ENCODE measurements around the gene UBAC2.
"Not testable (repeated sequence)": the region's sequence is repeated elsewhere in the genome, so short reads cannot be mapped to it uniquely, and the experiment has no call there.

The UBAC2 gene

DNA sequence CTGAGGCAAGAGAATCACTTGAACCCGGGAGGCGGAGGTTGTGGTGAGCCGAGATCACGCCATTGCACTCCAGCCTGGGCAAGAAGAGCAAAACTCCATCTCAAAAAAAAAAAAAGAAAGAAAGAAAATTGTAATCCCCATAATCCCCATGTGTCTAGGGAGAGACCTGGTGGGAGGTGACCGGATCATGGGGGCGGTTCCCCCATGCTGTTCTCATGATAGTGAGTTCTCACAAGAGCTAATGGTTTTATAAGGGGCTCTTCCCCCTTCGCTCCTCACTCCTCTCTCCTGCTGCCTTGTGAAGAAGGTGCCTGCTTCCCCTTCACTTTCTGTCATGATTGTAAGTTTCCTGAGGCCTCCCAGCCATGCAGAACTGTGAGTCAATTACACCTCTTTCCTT is 192.7 kb downstream of the UBAC2 start:
- not testable (repeated sequence) for DNase-seq (ENCODE audit: low read depth in 2 of 2)

DNA sequence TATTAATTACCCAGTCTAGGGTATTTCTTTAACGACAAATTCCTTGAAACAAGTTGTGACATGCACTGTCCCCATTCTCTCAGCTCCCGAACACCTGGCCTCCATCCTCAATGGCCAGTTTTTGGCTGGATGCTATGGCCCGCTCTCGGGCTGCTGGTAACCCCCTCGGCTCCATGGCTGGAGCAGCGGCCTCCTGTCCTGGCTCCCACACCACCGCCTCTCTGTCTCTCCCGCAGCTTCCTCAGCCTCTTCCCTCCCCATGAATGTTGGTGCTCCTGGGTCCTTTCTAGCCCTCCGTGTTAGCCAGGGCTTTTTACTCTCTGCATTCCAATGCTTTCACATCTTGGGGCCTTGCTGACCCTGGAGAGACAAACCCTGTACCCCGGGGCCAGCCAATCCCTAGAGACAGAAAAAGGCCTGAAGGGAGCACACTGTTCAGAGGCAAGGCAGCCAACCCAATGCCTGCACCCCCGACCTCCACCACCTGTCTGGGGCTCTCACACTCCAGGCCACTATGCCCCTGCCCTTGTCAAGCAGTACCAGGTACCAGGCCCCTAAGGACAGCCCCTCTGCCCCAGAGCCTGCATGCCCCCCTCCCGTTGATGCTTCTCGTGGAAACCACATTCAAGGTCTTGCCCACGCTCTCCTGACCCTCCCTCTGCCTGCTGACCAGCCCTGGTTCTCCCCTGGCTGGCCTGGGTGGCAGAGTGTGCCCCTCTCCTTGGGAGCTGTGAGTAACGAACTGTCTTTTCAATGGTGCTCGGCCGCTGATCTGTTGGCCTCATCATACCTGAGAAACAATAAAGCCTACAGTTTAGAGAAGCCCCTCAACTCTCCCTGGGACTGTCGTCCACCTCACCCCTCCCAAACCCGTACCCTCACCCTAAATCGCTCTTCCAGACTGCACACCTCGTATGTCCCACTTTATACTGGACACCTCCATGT is 193.4 kb downstream of the UBAC2 start:
- DNase-seq (ENCODE audit: low read depth in 2 of 2) = no peak

DNA sequence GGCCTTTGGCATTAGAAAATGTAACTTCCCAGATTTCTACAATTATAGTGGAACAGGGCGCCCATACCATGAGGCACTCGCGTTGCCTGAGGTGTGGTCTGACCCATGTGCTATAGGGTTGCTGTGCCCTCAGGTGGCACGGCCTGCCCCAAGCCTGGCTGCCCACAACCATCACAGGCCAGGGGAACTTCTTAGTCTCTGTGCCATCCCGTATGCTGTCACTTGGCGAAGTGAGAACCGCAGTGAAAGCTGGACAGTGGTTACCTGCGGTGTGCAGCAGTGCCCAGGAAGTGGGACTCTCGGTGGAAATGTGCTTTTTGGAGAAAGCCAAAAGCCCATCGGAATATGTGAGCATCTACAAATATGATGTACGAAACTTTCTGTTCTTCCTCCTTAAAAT is 194.8 kb downstream of the UBAC2 start:
- DNase-seq (ENCODE audit: low read depth in 2 of 2) = no peak

DNA sequence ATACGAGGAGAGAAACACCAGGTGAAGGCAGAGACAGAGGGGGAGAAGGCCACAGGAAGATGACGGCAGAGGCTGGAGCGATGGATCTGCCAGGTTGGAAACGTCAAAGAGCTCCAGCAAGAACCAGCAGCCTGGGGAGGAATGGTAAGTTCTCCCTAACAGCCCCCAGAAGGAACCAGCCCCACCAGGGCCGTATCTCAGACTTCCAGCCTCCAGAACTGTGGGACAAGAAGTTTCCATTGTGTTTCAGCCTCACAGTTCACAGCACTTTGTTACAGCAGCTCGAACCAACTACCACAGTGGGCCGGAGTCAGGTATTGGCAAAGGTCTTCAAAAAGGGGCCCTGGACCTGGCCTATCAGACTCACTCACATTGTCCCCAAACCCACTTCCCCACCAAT is 195.8 kb downstream of the UBAC2 start:
- no peak for DNase-seq (ENCODE audit: low read depth in 2 of 2)

DNA sequence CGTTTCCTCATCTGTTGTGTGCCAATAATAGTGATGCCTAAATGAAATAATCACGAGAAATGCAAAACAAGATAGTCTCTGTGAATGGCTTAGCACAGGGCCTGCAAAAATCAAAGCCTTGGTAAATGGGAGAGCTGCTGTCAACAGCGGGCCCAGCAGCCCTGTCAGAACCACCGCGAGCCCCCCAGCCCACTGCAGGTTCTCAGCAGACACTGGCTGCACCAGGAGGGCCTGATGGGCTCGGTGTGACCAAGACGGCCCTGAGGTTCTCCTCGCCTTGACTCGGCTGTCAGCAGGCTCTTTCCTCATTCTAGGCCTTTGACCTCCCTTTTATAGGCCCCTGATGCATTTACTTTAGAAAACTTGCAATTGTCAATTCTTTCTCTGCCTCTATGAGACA is 197.4 kb downstream of the UBAC2 start:
- no peak for DNase-seq (ENCODE audit: low read depth in 2 of 2)

DNA sequence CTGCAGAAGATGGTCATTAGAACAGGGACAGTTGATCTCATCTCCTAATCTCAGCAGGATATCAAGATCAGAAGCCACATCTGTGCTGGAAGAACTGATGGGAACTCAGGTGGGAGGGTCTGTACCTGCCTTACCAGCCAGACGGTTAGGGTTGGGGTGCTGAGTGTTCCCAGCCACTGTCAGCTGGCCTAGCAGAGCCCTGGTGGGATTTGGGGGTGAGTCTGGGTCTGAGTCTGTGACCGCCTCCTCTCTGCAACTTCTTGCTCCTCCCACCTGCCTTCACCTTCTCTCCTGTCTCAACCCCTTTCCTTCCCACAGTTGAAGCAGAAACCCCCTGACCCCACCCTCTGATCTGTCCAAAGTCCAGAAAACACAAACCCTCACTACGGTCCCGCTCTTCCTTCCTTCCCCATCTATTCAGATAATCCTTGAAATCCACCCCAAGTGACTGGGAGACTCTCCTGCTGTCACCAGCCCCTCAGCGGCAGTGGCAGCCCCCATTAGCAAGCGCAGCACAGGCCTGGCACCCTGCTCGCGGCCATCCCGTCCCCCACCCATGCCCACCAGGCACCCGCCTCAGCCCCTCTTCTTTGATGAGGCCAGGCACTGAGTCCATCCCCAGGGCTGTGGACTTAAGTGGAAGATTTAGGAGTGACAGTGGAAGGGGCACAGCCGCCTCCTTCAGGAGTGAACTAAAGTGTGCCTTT is 198.4 kb downstream of the UBAC2 start:
- no peak for DNase-seq (ENCODE audit: low read depth in 2 of 2)

DNA sequence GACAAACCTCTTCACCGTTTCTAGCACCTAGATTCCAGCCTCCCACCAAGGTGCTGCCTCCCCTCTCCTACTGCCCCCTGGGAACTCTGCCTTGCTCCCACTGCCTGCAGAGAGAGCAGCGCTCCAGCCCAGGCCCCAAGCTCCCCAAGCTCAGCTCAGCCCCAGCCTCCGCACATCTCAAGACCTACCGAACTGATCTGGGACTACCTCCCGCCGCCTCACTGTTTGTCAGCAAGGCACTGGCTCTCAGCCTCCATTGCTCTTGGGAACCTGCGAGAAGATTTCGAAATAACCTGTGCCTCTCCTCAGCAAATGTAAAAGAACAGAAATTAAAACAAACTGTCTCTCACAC is 198.9 kb downstream of the UBAC2 start:
- DNase-seq (ENCODE audit: low read depth in 2 of 2) = no peak

DNA sequence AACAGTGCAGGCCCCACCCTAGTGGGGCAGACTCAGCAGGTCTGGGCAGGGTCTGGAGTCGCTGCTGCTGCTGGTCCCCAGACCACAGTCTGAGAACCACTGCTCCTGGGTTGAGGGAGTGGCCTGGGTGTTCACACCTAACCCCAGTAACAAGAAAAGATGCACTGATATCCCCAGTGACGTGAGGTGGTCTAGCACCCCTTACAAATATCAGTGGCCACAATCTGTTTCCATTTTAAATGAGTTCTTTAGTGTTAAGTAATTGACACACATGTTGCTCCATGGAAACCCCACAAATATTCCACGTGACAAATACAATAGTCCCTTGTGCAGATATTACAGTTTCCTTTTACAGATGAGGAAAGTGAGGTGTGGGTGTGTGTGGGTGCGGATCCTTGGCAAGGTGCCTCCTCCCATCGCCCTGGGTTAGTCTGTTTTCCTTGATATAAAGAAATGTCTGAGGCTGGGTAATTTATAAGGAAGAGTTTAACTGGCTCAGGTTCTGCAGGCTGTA is 202.9 kb downstream of the UBAC2 start:
- DNase-seq (ENCODE audit: low read depth in 2 of 2) = no peak

DNA sequence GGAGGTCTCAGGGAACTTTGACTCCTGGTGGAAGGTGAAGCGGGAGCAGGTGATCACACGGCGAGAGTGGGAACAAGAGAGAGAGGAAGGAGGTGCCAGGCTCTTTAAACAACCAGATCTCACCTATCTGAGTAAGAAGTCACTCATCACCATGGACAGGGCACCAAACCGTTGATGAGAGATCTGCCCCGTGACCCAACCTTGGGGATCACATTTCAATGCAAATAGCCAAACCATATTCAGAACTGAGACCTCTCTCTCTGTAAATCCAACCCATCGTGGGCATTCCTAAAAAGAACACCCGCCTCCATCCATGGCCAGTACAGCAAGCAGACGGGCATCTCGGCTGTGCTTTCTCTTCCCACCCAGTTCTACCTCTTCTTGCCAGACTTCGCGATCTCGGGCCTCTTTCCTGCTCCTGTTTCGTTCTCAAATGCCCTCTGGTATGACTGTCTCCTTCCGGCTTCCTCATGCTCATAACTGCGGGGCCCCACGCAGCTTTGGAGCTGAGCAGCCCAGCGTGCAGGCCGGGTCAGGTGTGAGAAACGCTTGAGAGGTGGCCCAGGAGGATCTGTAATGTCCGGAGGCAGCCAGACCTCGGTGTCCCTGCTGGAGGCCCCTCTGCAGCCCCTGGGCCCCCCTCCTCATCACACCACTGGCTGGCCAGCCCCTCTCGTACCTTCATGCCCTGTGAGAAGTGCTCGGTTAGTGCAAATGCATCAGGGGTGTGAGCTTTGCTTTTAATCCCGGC is 203.5 kb downstream of the UBAC2 start:
- no peak for DNase-seq (ENCODE audit: low read depth in 2 of 2)

DNA sequence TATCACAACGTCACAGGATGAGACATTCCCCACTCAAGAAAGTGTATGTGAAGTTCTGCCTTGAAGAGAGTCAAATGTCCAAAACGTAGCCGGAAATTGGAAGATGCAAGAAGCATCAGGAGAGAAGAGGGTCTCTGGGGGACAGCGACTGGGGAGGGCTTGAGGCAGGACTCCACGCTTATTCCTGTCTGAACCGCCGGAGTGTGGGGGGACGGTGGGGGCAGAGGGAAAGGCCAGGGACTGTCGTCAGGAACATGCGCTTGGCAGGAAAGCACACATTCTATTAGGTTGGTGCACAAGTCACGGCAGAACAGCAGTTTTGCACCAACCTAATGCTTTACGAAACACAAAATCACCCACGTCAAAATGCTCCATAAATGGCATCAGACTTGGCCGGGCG is 205.3 kb downstream of the UBAC2 start:
- DNase-seq (ENCODE audit: low read depth in 2 of 2) = no peak

DNA sequence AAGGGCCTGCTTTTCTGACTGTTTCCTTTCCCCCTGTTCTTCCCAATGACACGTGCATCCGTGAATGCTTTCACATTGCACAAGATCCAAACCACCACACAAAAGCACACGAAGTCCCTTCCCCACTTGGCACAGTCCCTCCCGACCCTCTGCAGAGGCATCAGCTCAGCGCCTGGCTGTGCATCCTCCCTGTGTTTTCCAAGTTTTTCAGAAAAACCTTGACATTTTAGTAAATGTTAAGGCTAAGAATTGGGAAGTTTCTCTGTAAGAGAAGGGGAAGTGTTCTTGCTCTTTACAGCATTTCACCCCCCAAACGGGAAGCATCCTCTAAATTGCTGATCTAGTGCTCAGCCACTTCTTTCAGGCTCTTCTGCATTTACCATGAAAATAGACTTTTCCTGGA is 206.1 kb downstream of the UBAC2 start:
- DNase-seq (ENCODE audit: low read depth in 2 of 2) = no peak

DNA sequence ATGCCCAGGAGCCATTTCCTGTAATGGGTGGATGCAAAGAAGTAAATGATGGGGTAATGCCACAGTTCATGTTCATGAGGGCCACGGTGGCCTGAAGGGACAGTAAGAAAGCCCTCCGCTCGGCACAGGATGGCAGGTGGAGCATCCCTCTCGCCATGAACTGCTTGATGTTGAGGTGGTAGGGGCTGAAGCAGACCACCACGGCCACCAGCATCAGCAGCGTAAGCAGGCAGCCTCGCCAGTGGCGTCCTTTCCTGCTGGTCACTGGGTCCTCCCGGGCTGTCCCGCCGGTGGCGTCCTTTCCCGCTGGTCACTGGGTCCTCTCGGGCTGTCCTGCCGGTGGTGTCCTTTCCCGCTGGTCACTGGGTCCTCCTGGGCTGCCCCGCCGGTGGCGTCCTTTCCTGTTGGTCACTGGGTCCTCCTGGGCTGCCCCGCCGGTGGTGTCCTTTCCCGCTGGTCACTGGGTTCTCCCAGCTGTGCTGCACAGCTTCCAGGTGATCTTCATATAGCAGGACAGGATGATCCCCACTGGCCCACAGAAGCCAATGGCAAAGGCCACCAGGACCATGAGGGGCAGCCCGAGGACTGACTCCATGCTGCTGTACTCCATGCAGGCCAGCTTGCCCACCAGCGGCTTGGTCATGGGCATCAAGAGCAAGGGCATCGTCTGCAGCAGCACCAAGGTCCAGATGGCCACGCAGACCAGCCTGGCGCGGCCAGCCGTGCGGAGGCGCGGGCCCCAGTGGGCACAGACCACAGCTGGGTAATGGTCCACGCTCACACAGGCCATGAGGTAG is 207.4 kb downstream of the UBAC2 start:
- no peak for DNase-seq (ENCODE audit: low read depth in 2 of 2)

DNA sequence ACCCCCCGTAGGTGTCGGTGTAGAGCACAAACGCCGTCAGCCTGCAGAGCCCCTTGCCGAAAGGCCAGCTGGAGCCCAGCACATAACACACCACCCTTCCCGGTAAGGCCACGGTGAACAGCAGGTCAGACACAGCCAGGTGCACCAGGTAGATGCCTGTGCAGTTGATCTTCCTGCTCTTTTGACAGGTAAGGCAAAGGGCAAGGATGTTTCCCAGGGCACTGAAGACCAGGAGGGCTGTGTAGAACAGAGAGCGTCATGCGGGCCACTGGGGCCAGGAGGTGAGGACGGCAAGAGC is 208.0 kb downstream of the UBAC2 start:
- no peak for DNase-seq (ENCODE audit: low read depth in 2 of 2)

DNA sequence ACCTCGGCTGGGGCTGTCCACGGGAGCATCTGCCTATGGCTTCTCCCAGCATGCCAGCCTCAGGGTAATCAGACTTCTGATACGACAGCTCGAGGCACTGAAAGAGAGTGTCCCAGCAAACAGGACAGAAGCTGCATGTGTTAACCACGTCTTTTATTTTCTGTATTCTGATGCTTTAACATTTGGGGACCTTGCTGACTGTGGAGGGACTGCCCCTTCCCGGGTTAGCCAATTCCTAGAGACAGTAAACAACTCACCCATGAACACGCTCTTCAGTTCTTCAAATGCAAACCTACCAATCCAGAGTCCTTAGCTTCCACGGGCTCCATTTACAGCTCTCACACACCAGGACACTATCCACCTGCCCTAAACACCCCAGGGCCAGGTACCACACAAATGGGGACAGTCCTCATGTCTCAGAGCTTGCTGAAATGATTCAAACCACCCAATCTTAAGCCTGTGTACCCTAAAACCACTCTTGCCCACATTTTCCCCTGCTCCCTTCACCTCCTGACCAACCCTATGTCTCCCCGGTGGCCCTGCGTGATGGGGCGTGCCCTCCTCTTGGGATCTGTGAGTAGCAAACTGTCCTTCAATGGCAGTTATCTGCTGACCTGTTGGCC is 208.9 kb downstream of the UBAC2 start:
- DNase-seq (ENCODE audit: low read depth in 2 of 2) = not testable (repeated sequence)

DNA sequence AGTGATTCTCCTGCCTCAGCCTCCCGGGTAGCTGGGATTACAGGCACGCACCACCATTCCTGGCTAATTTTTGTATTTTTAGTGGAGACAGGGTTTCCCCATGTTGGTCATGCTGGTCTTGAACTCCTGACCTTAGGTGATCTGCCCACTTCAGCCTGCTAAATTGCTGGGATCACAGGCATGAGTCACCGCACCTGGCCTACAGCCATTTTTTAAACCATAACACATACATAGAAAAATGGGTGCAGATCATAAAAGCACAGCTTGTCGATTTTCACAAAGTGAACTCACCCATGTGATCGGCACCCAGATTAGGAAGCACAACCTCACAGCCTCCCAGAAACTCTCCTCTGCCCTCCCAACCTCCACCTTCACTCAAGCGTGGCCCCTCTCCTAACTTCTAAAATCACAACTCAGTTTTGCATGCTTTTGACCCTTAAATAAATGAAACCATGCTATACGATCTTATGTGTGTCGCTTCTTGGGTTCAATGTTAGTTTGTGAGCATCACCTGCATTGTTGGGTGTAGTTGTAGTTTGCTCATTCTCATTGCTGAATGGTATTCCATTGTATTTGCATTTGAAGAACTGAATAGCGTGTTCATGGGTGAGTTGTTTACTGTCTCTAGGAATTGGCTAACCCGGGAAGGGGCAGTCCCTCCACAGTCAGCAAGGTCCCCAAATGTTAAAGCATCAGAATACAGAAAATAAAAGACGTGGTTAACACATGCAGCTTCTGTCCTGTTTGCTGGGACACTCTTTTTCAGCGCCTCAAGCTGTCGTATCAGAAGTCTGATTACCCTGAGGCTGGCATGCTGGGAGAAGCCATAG is 210.2 kb downstream of the UBAC2 start:
- not testable (repeated sequence) for DNase-seq (ENCODE audit: low read depth in 2 of 2)

DNA sequence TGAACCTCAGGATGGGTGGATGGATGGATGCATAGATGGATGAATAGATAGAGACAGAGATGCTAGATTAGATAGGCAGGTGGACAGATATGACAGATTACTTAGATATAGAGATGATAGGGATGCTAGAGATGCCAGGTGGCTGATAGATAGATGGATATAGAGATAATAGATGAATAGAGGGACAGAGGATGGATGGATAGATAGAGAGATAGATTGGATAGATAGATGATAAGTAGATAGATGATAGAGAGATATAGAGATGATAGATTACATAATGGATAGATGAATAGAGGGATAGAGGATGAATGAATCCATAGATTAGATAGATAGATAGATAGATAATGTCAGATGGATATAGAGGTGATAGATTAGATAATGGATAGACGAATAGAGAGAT is 212.2 kb downstream of the UBAC2 start:
- no peak for DNase-seq (ENCODE audit: low read depth in 2 of 2)

DNA sequence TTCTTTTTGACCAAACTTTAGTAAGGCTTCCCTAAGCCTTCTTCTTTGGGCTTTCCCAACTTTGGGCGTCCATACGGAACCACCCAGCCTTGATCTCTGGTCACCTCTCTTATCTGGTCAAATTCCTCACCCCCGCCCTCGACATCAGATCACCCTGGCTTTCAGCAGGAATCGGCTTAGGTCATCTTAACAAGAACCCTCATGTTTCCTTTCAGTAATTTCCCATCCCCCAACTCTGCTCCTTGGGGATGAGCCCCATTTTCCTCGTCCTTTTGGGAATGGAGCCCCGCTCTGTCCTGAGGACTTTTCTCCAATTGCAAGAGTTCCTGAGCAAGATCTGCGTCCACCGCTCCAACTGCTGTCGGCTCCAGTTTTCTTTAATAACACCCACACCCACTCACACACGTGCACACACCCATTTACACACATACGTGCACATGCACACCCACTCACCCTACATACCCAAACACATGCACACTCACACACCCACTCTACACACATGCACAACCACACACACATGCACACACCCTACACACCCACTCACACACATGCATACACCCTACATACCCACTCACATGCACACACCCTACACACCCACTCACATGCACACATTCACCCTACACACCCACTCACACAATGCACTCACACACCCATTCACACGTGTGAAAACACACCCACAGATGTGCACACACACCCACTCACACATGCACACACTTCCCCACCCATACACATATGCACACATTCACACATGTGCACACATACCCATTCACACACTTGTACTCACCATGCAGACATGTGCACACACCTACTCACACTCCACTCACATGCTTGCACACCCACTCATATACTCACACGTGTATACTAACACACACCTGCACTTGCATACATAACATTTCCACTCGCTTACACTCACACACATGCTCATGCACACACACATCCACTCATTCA is 213.7 kb downstream of the UBAC2 start:
- DNase-seq (ENCODE audit: low read depth in 2 of 2) = no peak

DNA sequence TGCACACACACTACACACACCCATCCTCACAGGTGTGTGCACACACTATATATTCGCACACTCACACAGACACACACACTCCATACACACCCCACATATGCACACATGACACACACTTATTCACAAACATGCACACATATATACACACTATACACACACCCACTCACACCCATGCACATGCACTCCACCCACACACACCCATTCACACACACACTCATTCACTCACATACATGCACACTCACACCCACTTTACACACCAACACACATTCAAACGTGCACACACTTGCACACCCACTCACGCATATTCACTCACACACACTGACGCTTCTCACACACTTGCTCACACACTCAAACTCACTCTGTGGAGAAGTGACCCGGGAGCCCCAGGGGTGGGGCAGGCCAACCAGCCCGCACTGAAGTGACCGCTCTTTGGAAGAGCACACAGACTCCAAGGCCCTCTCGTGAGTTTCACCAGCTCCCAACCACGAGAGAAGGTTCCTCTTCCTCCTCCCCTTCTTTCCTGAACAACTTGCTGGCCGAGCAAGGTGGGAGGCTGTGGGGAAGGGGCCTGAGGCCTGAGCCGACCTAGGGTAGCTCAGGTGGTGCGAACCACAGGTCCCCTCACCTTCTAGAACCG is 214.5 kb downstream of the UBAC2 start:
- DNase-seq (ENCODE audit: low read depth in 2 of 2) = no peak

Data from activated CD8-positive, alpha-beta memory T cell treated with anti-CD3 and anti-CD28 coated beads for 4 hours (primary cell).